ENCODE measurements around the gene EGFL8. TPM values are rescaled to one million over a fixed set of nuclear protein-coding genes. Genes with fewer than 3 reads are reported as not detected.

EGFL8 gene
- total and polyA plus RNA-seq, 9 of the 15 experiments (the other 6 are each of a cell fraction or from before 2014, with no cell fraction given), result 2.2 to 47.4 (median 14.2) TPM

- TF ChIP-seq, protein P1, sequence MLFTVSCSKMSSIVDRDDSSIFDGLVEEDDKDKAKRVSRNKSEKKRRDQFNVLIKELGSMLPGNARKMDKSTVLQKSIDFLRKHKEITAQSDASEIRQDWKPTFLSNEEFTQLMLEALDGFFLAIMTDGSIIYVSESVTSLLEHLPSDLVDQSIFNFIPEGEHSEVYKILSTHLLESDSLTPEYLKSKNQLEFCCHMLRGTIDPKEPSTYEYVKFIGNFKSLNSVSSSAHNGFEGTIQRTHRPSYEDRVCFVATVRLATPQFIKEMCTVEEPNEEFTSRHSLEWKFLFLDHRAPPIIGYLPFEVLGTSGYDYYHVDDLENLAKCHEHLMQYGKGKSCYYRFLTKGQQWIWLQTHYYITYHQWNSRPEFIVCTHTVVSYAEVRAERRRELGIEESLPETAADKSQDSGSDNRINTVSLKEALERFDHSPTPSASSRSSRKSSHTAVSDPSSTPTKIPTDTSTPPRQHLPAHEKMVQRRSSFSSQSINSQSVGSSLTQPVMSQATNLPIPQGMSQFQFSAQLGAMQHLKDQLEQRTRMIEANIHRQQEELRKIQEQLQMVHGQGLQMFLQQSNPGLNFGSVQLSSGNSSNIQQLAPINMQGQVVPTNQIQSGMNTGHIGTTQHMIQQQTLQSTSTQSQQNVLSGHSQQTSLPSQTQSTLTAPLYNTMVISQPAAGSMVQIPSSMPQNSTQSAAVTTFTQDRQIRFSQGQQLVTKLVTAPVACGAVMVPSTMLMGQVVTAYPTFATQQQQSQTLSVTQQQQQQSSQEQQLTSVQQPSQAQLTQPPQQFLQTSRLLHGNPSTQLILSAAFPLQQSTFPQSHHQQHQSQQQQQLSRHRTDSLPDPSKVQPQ (CRISPR knock-in tag; IDR thresholded peaks at IDR 0.05; ENCODE audit: borderline replicate concordance), result no peak
- peak; percentile 93 for TF ChIP-seq KHSRP (IDR thresholded peaks at IDR 0.05)
- peak; percentile 57; the same call in 1 of the 2 replicates for TF ChIP-seq PHF21A (IDR thresholded peaks at IDR 0.05; ENCODE audit: borderline replicate concordance, low read depth)
- TF ChIP-seq ZNF436 (CRISPR knock-in tag; IDR thresholded peaks at IDR 0.05), result no peak
- TF ChIP-seq SRSF1 (IDR thresholded peaks at IDR 0.05; ENCODE audit: low read depth, low read length), result no peak
- TF ChIP-seq PTTG1 (tag; IDR thresholded peaks at IDR 0.05; ENCODE audit: low read depth), result no peak
- TF ChIP-seq, protein P2, sequence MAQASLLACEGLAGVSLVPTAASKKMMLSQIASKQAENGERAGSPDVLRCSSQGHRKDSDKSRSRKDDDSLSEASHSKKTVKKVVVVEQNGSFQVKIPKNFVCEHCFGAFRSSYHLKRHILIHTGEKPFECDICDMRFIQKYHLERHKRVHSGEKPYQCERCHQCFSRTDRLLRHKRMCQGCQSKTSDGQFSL (CRISPR knock-in tag; IDR thresholded peaks at IDR 0.05), result no peak
- TF ChIP-seq, protein P2 (tag; IDR thresholded peaks at IDR 0.05), result peak in 1 of 2 experiments; percentile 4; a peak in 1 of 4 replicates
- TF ChIP-seq KLF16 (IDR thresholded peaks at IDR 0.05), result peak; percentile 99
- peak; percentile 96 for TF ChIP-seq EGR1 (conservative IDR thresholded peaks at IDR 0.05)
- TF ChIP-seq SIX5 (IDR thresholded peaks at IDR 0.05; ENCODE audit: borderline replicate concordance in 1 of 2, insufficient read depth in 1 of 2, low read depth in 1 of 2, low read length in 2 of 2), result no peak
- TF ChIP-seq, protein P3, sequence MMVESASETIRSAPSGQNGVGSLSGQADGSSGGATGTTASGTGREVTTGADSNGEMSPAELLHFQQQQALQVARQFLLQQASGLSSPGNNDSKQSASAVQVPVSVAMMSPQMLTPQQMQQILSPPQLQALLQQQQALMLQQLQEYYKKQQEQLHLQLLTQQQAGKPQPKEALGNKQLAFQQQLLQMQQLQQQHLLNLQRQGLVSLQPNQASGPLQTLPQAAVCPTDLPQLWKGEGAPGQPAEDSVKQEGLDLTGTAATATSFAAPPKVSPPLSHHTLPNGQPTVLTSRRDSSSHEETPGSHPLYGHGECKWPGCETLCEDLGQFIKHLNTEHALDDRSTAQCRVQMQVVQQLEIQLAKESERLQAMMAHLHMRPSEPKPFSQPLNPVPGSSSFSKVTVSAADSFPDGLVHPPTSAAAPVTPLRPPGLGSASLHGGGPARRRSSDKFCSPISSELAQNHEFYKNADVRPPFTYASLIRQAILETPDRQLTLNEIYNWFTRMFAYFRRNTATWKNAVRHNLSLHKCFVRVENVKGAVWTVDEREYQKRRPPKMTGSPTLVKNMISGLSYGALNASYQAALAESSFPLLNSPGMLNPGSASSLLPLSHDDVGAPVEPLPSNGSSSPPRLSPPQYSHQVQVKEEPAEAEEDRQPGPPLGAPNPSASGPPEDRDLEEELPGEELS (CRISPR knock-in tag; IDR thresholded peaks at IDR 0.05; ENCODE audit: borderline replicate concordance), result no peak
- TF ChIP-seq OTX1 (CRISPR knock-in tag; IDR thresholded peaks at IDR 0.05), result peak; percentile 77
- peak; percentile 98 for TF ChIP-seq EP300 (IDR thresholded peaks at IDR 0.05; ENCODE audit: low read length)
- TF ChIP-seq ZNF384 (IDR thresholded peaks at IDR 0.05; ENCODE audit: low read depth, low read length), result no peak
- TF ChIP-seq RFX1 (IDR thresholded peaks at IDR 0.05), result no peak
- TF ChIP-seq, protein P4, sequence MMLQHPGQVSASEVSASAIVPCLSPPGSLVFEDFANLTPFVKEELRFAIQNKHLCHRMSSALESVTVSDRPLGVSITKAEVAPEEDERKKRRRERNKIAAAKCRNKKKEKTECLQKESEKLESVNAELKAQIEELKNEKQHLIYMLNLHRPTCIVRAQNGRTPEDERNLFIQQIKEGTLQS (IDR thresholded peaks at IDR 0.05), result 0 out of 2 replicates have a peak, but pooled peaks have one; percentile 25
- TF ChIP-seq, protein P4 (CRISPR knock-in tag; conservative IDR thresholded peaks at IDR 0.05), result no peak
- TF ChIP-seq POLR2A (conservative IDR thresholded peaks at IDR 0.05), result no peak
- no peak for TF ChIP-seq ZNF224 (CRISPR knock-in tag; IDR thresholded peaks at IDR 0.05)
- 0 out of 2 replicates have a peak, but pooled peaks have one; percentile 8 for TF ChIP-seq SNIP1 (IDR thresholded peaks at IDR 0.05; ENCODE audit: low read depth)
These were observed 32.9 kb upstream of the EGFL8 start (continued) for GRCh38 chr6:32131439-32131948.

All from K562 (cell line).